HG02623 (cell line): ENCODE measurements around the gene TTC4.

ENCODE experiments used
- ATAC-seq: cut with Tn5 transposase; IDR thresholded peaks from one replicate; pipeline ENCODE4 v1.9.1; 2021; ENCODE audit warnings: moderate library complexity; ENCODE audit not compliant: unreplicated experiment

Gene TTC4

DNA sequence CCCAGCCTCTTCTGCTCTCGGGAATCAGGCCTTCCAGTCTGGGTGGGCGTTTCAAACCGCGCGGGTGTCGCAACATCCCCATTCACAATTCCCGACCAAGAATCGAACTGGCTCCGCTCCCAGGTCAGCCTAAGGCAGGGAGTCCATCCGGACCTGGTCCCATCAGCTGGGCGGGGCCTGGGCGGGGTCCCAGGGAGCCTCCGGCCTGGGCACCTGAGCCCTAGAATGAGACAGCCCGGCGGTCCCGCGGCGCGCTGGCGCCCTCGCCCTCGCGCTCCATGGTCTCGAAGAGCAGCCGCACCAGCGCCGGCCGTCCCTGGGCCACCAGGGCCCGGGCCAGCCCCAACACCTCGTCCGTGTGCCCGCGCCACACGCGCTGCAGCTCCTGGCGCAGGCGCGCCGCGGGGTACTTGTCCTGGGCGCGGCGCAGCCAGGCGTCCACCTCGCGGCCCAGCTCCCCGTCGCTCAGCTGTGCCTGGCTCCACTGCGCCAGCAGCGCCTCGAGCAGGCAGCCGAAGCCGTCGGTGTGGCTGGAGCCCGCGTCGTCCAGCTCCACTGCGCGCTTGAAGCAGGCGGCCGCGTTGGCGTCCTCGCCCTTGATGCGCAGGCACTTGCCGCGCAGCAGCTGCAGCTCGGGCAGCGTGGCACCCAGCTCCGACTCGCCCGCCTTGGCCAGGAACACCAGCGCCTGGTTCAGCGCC lies 65.5 kb downstream of the TTC4 start:
- no peak for ATAC-seq

DNA sequence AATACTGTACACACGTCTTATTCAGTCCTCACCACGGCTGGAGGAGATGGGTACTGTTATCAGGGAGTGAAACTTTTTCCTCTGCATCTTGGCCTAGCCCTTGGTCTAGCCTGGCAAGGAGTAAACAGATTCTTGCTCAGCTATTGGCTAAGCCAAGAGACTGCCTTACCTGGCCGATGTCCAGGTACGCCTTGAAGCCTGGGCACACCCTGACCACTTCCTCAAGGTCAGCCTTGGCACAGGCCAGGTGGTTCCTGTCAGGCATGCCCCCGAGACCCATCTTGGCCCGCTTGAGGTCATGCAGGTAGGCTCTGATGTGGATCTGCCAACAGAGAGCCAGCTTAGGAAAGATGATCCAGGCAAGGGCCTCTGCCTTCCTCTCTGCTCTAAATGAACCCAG lies 66.5 kb downstream of the TTC4 start:
- ATAC-seq, result no peak

DNA sequence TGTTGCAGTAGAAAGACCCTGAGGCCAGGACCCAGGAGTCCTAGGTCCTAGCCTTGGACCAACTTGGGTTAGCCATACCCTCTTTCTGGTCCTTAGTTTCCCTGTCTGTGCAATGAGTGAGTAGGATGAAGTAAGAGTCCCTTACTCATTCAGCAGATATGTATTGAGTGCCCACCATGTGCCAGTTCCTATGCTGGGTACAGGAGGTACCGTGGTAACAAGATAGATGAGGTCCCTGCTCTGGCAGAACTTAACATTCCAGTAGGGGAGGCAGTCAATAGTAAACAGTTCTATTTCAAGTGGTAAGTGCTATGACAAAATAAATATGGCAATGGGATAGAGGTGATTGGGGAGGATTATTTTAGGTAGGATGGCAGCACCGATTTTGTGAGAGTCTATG lies 66.9 kb downstream of the TTC4 start:
- ATAC-seq, result no peak

DNA sequence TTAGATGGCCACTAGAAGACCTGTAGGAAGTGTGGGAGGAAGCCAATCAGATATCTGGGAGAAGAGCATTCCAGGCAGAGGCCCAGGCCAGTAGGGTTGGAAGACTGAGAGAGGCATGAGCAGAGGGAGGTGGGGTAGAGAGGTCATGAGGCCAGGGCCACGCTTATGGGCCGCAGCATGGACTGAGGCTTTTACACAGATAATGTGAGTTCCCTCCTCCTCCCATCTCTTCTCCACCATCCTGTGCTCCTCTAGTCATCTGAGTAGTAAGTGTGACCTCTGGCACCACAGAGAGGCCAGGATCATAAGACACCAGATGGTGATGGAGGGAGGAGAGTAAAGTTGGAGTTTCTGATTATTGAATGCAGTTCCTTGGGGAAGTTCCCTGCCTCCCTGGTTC lies 68.4 kb downstream of the TTC4 start:
- ATAC-seq, result no peak

DNA sequence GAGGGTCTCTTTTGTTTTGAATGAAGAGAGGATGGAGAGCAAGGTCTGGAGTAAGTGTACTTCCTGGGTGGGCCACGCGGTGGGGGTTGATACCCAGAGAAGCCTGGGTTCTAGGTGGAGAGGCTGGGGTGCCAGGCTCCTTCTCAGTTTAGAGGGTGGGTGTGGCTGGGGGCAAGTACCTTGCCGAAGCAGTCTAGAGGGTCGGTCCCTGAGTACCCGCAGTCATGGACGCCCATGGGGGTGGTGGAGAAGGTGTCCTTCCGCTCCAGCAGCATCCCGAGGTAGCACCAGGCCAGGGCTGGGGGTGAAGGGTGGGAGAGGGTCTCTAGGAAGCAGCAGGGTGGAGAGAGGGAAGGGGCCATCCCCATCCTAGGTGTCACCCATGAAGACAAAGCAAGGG lies 71.1 kb downstream of the TTC4 start:
- no peak for ATAC-seq

DNA sequence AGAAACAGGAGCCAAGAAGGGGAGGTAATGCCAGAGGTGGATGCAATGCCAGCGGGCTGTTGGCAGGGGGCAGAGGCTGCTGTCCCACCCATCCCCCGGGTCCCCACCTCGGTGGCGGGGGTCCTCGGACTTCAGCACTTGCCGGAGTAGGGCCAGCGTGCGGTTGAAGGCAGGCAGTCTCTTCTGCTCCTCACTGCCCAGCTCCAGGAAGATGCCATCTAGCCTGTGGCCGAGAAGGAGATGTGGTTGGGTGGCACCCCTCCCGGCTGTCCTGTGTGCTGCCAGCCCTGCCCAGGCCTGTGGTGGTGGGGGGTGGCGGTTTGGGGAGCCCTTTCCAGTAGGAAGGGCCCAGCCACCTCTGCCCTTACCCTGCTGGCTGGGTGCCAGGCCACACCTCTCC lies 71.9 kb downstream of the TTC4 start:
- no peak for ATAC-seq

DNA sequence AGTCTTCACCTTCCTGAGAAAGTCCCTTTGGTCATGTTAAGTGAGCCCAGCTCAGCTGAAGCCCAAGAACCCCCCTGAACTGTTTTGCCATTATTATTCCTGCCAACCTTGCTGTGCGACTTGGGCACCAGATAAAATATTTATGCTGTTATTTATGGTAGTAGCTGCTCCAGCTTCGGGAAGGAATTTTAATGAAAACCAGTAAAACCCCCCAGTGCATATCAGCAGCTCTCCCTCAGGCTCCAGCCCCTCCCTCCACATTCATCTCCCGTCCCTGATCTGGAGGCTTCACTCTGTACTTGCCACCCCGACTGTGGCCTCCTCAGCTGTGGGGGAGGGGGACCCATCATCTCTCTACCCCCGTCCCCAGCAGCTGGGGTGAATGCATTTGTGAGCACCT lies 72.8 kb downstream of the TTC4 start:
- no peak for ATAC-seq

DNA sequence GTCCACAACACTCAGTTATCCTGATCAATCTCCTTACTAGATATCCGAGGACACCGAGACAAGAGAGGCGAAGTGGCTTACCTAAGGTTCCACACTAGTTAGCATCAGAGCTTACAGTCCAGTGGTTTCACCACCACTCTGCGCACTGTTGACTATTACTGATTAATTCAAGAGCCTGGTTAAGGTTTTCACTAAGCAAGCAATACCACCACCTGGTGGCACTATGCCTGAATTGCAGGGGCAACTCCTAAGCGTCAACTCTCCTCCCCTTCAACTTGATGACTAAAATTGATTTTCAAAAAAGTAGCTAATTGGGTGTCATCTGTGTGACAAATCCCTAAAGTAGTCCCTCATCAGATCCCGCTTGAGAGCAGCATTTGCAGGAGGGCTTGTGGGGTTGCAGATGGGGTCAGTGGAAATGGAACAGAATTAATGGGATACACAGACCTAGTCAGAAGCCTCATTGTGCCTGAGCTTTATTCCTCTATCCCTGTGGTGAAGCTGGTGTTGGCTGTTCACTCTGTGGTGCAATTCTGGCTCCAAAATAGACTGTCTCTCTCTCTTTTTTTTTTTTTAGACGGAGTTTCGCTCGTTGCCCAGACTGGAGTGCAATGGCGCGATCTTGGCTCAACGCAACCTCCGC lies 76.3 kb downstream of the TTC4 start:
- no peak for ATAC-seq
